Cortex of kidney (tissue), 1 donor: ENCODE measurements around the gene IFT172.
"Not testable (repeated sequence)": the region's sequence is repeated elsewhere in the genome, so short reads cannot be mapped to it uniquely, and the experiment has no call there.

ENCODE experiments used
- DNase-seq: peaks from one replicate; lab custom pipeline; 2025; lab: John Stamatoyannopoulos, UW

The IFT172 gene, protein sequence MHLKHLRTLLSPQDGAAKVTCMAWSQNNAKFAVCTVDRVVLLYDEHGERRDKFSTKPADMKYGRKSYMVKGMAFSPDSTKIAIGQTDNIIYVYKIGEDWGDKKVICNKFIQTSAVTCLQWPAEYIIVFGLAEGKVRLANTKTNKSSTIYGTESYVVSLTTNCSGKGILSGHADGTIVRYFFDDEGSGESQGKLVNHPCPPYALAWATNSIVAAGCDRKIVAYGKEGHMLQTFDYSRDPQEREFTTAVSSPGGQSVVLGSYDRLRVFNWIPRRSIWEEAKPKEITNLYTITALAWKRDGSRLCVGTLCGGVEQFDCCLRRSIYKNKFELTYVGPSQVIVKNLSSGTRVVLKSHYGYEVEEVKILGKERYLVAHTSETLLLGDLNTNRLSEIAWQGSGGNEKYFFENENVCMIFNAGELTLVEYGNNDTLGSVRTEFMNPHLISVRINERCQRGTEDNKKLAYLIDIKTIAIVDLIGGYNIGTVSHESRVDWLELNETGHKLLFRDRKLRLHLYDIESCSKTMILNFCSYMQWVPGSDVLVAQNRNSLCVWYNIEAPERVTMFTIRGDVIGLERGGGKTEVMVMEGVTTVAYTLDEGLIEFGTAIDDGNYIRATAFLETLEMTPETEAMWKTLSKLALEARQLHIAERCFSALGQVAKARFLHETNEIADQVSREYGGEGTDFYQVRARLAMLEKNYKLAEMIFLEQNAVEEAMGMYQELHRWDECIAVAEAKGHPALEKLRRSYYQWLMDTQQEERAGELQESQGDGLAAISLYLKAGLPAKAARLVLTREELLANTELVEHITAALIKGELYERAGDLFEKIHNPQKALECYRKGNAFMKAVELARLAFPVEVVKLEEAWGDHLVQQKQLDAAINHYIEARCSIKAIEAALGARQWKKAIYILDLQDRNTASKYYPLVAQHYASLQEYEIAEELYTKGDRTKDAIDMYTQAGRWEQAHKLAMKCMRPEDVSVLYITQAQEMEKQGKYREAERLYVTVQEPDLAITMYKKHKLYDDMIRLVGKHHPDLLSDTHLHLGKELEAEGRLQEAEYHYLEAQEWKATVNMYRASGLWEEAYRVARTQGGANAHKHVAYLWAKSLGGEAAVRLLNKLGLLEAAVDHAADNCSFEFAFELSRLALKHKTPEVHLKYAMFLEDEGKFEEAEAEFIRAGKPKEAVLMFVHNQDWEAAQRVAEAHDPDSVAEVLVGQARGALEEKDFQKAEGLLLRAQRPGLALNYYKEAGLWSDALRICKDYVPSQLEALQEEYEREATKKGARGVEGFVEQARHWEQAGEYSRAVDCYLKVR (N-terminal part only)

DNA sequence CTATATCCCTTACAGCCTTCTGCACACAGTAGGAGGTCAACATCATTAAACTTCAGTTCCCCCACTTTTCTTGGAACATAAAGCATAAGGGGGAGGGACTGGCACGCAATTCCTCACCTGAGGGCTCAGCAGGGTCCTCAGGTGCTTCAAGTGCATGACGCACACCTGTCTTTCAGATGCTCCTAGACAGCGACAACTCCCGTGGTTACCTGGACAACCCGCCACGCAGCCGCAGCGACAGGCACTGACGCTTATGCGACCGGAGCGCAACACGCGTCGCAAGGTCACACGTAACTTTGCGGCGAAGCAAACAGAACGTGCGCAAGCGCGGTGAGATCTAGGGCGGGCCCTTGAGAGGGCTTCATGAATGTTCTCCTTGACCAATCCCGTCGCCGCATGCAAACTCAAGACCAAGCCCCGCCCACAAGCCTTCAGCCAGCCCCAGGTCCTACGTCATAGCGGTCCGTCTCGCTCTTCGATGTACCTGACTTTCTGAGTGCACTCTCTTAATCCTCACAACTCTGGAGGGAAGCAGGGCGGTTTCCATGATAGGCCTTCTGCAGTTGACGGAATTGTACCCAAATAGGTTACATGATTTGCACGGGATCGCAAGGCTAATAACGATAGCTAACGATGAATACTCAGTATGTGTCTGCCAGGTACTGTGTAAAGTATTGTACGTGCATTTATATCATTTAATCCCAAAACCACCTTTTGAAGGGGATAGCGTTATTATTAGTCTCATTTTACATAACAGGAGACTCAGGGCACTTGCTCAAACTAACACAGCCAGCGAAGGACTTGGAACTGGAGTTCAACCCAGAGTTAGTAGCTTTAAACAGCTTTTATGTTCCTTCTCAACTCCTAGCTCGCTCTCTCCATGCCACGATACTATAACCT is at the start of gene IFT172:
Gene IFT172, minus strand, starts transcription at position 246 of the 900 bp plus-strand sequence. Its CDS starts 90 bp downstream, at position 156.
- DNase-seq: no peak

DNA sequence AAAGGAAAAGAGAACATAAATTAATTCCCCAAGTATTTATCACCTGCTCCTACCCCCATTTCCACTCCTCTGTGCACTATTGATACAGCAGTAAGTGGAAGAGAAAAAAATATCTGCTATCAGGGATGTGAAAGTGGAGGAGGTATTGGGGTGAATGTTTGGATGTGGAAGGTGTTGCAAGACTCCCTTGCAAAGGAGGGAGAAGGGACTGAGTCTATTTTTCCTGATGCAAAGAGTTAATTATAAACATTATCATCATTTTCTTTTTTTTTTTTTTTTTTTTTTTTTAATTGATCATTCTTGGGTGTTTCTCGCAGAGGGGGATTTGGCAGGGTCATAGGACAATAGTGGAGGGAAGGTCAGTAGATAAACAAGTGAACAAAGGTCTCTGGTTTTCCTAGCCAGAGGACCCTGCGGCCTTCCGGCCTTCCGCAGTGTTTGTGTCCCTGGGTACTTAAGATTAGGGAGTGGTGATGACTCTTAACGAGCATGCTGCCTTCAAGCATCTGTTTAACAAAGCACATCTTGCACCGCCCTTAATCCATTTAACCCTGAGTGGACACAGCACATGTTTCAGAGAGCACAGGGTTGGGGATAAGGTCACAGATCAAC is 49.4 kb upstream of the IFT172 start:
- DNase-seq: not testable (repeated sequence)

DNA sequence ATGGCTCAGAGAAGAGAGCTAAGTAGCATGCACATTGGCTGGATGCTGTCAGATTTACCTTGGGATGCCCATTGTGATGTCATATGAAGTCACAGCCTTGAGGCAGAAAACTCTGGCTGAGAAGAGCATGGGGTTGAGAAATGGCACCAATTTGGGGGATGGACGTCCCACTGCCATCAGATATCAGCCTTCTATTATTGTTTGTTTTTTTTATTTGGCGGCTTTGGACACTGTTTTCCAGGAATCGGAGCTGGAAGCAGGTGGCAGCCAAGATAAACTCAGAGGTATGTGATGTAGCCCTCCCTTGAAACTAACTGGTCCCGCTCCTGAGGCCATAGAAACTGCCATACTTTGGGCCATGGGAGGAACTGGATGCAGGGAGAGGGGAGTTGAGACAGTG is 47.7 kb upstream of the IFT172 start:
- no peak for DNase-seq

DNA sequence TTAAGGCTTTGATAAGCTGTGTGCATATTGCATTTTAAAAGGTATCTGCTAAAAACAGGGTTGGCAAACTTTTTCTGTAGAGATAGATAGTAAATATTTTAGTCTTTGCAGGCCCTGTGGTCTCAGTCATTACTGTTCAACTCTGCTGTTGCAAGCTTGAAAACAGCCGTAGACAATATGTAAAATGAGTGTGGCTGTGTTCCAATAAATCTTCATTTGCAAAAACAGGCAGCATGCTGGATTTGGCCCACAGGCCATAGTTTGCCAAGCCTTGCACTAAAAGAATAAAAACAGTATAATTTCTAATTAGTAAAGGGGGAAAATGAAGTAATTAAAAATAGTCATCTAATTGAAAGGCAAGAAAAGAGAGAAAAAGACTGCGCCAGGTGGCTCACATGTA is 42.4 kb upstream of the IFT172 start:
- no peak for DNase-seq

DNA sequence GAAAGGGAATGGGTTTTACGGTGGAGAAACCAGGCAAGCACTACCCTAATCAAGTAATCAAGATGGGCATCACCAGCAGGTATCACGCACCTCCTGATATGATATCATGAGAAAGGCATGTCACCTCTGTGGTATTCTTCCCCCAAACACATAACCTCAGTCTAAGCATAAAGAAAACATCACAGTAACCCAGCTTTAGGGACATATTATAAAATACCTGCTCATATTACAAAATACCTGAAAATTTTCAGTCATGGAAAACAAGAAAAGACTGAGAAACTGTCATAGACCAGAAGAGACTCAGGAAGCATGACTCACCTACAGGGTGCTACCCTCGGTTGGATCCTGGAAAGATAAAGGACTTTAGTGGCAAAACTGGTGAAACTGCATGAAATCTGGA is 37.6 kb upstream of the IFT172 start:
- no peak for DNase-seq

DNA sequence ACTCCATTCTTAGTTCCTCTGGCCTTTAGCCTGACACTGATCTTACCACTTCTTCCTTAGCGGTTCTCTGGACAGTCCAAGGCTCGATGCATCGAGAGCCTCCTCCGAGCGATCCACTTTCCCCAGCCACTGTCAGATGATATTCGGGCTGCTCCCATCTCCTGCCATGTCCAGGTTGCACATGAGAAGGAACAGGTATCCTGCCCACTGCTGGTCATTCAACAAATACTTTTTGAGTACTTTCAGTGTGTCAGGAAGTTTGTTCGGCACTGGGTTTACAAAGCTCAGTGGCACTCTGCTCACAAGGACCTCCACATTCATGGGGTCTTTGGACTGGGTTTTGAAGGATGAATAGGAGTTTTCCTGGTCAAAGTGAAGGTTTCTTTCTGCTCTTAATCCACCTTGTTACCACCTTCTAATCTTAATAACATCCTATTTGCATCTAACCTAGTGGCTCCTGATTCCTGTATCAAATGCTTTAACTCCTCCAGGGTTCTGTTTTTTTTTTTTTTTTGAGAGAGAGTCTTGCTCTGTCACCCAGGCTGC is 32.9 kb upstream of the IFT172 start:
- DNase-seq: no peak

DNA sequence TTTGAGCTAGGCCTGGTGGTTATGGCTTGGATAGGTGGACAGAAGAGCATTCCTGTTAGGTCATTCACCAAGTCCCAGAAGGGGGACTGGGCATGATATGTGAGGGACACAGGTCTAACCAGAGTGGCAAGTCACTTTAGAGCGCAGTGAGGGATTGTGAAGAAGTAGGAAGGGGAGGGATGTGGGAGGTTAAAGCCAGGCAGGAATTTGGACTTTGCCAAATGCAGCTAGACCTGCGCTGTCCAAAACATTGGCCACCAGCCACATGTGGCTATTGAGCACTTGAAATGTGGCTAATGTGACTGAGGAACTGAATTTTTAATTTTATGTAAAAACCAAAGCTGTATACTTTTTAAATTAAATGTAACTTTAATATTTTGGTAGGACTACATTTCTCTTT is 30.8 kb upstream of the IFT172 start:
- no peak for DNase-seq

DNA sequence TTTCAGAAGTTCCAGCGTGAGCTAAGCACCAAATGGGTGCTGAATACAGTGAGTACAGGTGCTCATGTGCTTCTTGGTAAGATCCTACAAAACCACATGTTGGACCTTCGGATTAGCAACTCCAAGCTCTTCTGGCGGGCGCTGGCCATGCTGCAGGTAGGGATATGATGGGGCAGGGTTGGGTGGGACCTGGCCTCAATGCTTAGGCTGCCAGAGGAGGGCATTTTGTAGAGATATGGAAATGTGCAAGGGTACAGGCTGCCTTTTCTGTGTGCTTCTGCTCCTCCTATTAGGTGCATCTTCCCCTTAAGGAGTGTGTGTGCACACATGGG is 29.2 kb upstream of the IFT172 start:
- DNase-seq: no peak

DNA sequence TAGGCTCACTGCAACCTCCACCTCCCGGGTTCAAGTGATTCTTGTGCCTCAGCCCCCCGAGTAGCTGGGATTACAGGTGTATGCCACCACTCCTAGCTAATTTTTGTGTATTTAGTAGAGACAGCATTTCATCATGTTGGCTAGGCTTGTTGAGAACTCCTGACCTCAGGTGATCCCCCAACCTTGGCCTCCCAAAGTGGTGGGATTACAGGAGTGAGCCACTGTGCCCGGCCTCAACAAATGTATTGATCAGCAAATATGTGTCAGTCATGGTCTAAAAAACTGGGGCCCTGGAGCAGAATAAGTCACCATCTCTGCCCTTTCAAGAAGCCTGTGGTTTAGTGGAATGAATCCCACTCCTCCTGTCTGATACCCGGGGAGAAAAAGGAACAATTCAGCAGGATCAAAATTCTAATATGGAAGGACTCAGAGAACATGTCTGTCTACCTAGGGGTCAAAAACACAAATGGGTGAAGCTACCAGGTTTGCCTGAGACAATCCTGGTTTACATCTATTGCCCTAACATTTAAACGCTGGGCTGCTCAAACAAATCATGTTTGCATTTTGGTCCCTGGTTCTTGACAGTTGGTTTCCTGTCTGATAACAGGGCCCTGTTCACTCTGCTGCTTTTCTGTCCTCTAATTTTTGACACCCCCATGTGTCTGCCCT is 28.7 kb upstream of the IFT172 start:
- DNase-seq: no peak

DNA sequence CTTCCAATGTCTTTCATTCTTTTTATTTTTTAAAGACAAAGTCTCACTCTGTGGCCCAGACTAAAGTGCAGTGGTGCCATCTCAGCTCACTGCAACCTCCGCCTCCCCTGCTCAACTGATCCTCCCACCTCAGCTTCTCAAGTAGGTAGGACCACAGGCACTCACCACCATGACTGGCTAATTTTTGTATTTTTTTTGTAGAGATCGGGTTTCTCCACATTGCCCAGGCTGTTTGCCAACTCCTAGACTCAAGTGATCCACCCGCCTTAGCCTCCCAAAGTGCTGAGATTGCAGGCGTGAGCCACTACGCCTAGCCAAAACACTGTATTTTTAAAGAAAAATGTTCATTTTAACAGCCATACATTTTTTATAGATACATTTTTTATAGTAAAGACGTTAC is 19.8 kb upstream of the IFT172 start:
- DNase-seq: no peak

DNA sequence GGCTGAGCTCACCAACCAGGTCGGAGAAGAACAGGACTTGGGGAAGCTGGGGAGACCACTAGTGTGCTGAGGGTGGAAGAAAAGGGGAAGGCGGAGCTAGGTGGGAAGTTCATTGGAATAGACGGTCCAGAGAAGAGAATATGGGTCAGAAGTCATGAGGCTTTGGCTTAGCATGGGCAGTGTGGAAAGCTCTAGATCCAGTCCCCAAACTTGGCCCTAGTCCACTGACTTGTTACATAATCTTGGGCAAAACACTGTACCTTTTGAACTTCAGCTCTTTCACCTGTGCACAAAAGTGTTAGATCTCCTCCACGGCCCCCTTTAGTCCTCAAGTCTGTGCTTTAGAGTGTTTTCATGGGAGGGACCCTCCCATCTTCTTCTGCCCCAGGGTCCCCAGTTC is 17.8 kb upstream of the IFT172 start:
- DNase-seq: no peak

DNA sequence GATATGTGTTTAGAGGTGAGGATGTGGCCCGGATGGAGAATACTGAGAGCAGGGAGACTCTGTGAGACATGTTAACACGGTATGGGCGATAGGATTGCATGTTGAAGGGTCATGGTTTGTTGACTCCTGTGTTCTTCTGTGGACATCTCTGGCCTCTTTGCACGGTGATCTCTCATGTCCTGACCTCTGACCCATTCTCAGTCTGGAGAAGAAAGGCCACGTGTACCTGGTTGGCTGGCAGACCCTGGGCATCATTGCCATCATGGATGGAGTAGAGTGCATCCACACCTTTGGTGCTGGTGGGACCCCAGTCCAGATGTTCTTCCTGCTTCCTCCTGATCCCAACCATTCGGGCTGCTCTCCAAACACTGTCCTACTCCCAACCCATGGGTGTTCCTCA is 17.0 kb upstream of the IFT172 start:
- DNase-seq: no peak

DNA sequence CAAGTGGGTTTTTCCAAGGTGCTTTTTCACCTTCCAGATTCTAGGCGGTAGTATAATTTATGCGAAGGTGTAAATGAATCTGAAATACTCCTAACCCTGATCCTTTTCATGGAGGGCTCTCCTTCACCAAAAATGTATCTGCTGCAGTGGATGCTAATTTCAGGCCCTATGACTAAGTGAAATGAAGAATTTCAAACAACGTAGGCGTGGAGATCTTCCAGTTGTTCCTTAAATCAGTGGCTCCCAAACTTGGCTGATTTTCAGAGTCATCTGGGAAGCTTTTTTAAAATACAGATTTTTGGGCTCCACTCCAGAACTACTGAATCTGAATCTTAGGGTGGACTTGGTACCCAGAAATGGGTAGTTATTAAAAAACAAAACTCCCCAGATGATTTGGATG is 12.6 kb upstream of the IFT172 start:
- no peak for DNase-seq

DNA sequence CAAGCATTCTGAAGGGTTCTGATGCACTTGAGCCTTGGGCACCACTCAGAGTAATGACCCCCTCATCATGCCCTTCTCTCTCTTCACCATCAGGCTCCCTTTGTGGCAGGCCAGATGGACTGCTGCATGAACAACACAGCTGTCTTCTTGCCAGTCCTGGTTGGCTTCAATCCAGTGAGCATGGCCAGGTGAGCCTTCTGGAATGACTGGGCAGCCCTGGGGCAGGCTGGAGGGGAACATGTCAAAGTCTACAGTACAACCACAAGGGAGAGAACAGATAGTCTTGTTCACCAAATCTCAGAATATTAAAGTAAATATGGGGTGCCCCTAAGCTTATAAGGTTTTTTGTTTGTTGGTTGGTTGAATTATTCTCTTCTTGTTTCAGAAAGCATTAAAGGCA is 11.5 kb upstream of the IFT172 start:
- DNase-seq: no peak

DNA sequence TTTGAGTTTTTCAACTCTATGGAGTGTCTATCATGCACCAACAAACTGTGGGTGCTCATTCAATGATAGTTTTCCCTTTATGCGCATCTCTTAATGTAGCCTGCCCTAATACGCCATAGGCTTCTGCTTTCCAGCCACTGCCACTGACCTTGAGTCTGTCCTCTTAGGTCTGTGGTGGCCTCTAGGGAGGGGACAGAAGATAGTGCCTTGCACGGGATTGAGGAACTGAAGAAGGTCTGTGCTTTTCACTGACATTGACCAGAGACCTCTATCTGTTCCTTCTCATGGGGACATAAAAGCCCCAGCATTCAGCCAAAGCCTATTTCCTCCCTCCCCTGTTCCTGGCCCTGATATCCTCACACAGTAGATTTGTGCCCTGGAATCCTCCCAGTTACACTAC is 9.4 kb upstream of the IFT172 start:
- no peak for DNase-seq

DNA sequence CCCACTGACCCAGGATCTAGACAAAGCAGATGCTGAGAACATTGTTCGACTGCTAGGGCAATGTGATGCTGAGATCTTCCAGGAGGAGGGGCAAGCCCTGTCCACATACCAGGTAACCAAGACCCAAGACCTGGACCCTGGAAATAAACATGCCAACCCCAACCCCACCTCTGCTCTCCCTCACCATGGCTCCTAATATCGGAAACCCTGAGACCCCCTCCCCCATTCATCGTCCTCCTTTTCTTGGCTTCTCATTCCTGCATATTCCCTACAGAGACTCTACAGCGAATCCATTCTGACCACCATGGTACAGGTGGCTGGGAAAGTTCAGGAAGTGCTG is 7.7 kb upstream of the IFT172 start:
- no peak for DNase-seq

DNA sequence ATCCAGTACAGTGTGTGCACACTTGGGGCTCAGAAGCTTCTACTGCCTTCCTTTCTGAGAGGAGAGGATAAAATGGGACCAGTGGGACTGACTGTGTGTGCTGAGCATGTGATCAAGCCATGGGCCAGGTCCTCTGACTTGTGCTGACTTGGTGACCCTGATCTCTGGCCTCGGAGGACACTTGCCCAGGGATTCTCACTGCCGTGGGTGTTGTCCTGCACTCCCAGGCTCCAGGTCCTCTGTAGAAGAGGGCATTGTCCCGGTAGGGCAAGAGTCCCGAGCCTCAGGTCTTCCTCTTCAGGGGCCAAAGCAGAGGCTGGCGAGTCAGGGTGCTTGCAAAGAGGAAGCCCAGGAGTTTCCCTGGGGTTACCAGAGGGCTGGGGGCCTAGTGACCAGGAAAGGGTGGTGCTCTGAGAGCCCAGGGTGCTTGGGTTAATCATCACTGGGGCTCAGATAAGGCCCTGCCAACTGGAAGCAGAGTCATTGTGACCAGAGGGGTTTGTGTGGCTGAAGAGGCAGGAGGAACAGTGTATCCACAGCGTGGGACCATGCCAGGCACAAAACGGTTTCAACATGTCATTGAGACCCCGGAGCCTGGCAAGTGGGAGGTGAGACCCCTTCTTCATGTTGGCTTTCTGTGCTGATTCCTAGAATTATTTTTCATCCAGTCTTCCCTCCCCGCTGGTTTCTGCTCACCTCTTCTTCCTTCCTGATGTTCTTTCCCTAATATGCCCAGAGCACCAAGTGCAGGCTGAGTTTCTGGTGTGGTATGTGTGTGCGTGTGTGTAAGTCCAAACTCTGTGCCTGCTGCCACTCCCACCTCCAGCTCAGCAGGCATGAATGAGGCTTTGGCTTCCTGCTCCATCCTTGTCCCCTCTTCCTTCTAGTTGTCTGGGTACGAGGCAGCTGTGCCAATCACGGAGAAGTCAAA is 7.1 kb upstream of the IFT172 start, which contains the start of gene GCKR:
Gene GCKR, plus strand, starts transcription at position 483 of the 931 bp plus-strand sequence. Its CDS starts 66 bp downstream, at position 549.
- no peak for DNase-seq

DNA sequence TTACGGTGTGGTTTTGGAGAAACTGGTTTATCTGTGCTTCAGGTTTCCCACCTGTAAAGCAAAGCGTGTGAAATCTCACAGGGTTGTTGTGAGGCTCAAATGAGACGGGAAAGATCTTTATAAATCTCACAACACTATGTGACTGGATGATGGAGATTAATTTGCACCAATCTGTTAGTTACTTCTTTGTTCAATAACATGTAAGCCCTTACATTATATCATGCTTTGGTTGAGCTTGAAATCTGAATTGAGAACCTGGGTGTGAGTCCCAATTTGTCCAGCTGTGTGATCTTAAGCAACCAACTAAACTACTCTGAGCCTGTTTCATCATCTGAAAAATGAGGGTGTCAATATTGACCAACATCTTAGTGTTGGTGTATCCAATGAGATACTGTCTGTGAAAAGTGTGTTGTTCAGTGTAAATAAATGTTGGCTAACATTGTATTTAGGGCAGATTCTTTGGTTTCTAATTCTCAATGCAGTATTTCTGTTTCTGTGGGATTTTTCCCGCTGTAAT is 6.4 kb upstream of the IFT172 start:
- DNase-seq: no peak
